ENCODE measurements around the gene SSTR5. TPM values are rescaled to one million over a fixed set of nuclear protein-coding genes. Genes with fewer than 3 reads are reported as not detected.

Gene SSTR5
- total RNA-seq, 1 donor from 2014 or later, result not detected

- no peaks in the 10 kb centered on the region for H3K27me3 ChIP-seq
- peak within 1 kb of the TSS in 1 of 2 donors; percentile 13 for H3K4me3 ChIP-seq
- H3K36me3 ChIP-seq, result no peaks in the 10 kb centered on the region
- intact Hi-C loops (cut with DNase I), result loop anchor here (1.0 to 10.0 kb wide), 3 partner anchors 85 to 382 kb away; partner anchors contain the start of gene METRN
- no peak for TF ChIP-seq CTCF (IDR thresholded peaks at IDR 0.05)
- peak; percentile 46 to 82 for DNase-seq (ENCODE audit: low spot score in 2 of 2)
- no peaks in the 10 kb centered on the region for H3K9me3 ChIP-seq
- peaks cover 31 to 39% of the 10 kb centered on the region in 2 donors for H3K4me1 ChIP-seq
- H3K27ac ChIP-seq, result peak within 1 kb of the TSS; percentile 90 to 95
Observed at GRCh38 chr16:1096169-1097082, 23.9 kb downstream of the SSTR5 start, which contains the start of gene C1QTNF8. Gene C1QTNF8 (minus strand): TSS chr16:1096244. CDS start chr16:1094922, 1,322 bp downstream.

DNA sequence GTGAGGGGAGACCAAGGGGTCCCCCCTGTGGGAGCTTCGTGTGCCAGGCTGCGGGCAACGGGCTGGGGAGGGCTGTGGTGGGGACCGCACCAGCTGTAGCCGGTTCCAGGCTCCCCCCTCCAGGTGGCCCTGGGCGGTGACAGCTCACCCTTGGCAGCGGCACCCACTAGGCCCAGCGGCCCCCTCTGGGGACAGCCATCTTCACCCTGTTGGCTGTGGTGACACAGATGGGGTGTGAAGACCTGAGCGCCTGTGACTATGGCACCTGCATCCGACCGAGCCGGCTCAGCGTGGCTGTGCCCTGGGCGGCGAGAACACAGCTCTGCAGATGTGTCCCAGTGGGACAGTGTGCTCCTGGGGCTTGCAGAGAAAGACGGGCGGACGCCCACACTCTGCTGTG, 24.6 kb downstream of the SSTR5 start:
- H3K27me3 ChIP-seq, result no peaks in the 10 kb centered on the region

GRCh38 chr16:1097800-1098199, 25.3 kb downstream of the SSTR5 start:
- H3K27ac ChIP-seq, result peak overlapping the region; percentile 90 to 95
- intact Hi-C loops (cut with DNase I), result loop anchor here (1.0 to 10.0 kb wide), 4 partner anchors 19 to 383 kb away; partner anchors contain the start of genes LMF1 and METRN
- DNase-seq (ENCODE audit: low spot score in 2 of 2), result peak; percentile 89 to 97
- TF ChIP-seq CTCF (IDR thresholded peaks at IDR 0.05), result no peak
- H3K4me3 ChIP-seq, result peak overlapping the region in 1 of 2 donors; percentile 46
- H3K9me3 ChIP-seq, result no peaks in the 10 kb centered on the region
- H3K4me1 ChIP-seq, result peaks cover 31 to 39% of the 10 kb centered on the region in 2 donors
- H3K36me3 ChIP-seq, result no peaks in the 10 kb centered on the region
- no peaks in the 10 kb centered on the region for H3K27me3 ChIP-seq

More for the DNA sequence above, 24.6 kb downstream of the SSTR5 start:
- Histone ChIP-seq H3K9me3 (no peaks in the 10 kb centered on the region), H3K36me3 (no peaks in the 10 kb centered on the region), H3K27ac (peak overlapping the region; percentile 90 to 95), H3K4me3 (peak overlapping the region in 1 of 2 donors; percentile 13), H3K4me1 (peaks cover 31 to 39% of the 10 kb centered on the region in 2 donors)
- TF ChIP-seq CTCF (IDR thresholded peaks at IDR 0.05), result no peak
- intact Hi-C loops (cut with DNase I), result loop anchor here (2.0 to 10.0 kb wide), 2 partner anchors 120 to 382 kb away; partner anchors contain the start of gene METRN
- no peak for DNase-seq (ENCODE audit: low spot score in 2 of 2)

GRCh38 chr16:1098266-1098991, 25.9 kb downstream of the SSTR5 start:
- Histone ChIP-seq H3K4me1 (peaks cover 31 to 44% of the 10 kb centered on the region in 2 donors), H3K27me3 (peaks cover 3% of the 10 kb centered on the region), H3K4me3 (peak overlapping the region in 1 of 2 donors; percentile 46), H3K36me3 (no peaks in the 10 kb centered on the region), H3K9me3 (no peaks in the 10 kb centered on the region), H3K27ac (peak overlapping the region; percentile 74 to 95)
- intact Hi-C loops (cut with DNase I), result loop anchor here (1.0 to 10.0 kb wide), 3 partner anchors 20 to 384 kb away; partner anchors contain the start of genes LMF1 and METRN
- no peak for TF ChIP-seq CTCF (IDR thresholded peaks at IDR 0.05)
- no peak for DNase-seq (ENCODE audit: low spot score in 2 of 2)
